Measurements from ENCODE around the gene DST.

DNA sequence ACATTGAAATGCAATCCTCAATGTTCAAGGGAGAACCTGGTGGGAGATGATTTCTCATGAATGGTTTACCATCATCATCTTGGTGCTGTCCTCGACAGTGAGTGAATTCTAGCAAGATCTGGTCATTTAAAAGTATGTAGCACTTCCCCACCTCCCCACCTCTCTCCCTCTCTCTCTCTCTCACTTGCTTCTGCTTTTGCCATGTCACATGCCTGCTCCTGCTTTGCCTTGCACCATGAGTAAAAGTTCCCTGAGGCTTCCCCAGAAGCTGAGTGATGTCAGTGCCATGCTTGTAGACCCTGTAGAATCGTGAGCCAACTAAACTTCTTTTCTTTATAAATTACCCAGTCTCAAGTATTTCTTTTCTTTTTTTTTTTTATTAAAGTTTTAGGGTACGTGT, 60.5 kb downstream of the DST start:
- TF ChIP-seq, protein P1, sequence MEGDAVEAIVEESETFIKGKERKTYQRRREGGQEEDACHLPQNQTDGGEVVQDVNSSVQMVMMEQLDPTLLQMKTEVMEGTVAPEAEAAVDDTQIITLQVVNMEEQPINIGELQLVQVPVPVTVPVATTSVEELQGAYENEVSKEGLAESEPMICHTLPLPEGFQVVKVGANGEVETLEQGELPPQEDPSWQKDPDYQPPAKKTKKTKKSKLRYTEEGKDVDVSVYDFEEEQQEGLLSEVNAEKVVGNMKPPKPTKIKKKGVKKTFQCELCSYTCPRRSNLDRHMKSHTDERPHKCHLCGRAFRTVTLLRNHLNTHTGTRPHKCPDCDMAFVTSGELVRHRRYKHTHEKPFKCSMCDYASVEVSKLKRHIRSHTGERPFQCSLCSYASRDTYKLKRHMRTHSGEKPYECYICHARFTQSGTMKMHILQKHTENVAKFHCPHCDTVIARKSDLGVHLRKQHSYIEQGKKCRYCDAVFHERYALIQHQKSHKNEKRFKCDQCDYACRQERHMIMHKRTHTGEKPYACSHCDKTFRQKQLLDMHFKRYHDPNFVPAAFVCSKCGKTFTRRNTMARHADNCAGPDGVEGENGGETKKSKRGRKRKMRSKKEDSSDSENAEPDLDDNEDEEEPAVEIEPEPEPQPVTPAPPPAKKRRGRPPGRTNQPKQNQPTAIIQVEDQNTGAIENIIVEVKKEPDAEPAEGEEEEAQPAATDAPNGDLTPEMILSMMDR (IDR thresholded peaks at IDR 0.05) = no peak
- TF ChIP-seq POLR2A (IDR thresholded peaks at IDR 0.05; ENCODE audit: low read depth) = no peak
- TF ChIP-seq POLR2AphosphoS5 (IDR thresholded peaks at IDR 0.05) = no peak
- no peak for TF ChIP-seq EP300 (IDR thresholded peaks at IDR 0.05)

Data from esophagus muscularis mucosa (tissue), 4 donors.